ENCODE data around the gene POR. TPM values are rescaled to one million over a fixed set of nuclear protein-coding genes. Genes with fewer than 3 reads are reported as not detected.

POR gene
- total and polyA plus RNA-seq, 2 of the 13 experiments (the other 11 are each of a cell fraction or from before 2014, with no cell fraction given), result 145 to 266 TPM

DNA sequence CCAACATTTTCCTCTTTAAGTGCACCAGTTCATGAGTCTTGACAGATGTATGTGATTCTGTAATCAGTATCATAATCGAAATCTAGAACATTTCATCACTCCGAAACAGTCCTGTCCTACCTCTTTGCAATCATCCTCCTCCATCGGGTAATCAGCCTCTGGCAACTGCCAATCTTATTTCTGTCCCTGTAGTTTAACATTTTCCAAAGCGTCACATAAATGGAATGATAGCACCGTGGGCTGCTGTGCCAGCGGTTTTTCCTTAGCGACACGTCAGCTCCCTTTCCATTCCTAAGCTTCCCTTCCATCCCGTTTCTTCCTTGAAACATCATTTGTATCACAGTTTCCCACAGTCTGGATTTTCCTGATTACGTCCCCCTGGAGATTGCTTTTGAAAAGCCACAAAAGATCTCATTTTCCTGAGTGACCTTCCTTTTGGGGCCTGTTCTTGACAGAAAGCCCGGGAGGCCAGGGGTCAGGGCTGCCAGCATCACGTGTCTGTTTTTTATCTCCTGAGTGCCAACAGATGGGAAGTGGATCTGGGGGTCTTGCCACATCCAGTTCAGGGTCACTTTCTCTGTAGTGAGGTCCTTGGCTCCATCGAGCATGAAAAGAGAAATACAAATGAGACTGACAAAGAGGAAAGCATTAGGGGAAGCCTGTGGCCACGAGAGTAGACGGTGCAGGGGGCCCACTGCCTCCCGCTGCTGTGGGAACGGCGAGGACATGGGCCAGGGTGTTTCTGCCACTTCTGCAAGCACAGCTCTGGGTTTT, 47.8 kb downstream of the POR start (continued):
- TF ChIP-seq USF2 (IDR thresholded peaks at IDR 0.05; ENCODE audit: low read depth, low read length), result peak; percentile 49; the same call in 1 of the 2 replicates
- TF ChIP-seq USF2 (CRISPR knock-in tag; IDR thresholded peaks at IDR 0.05; ENCODE audit: borderline replicate concordance), result peak; percentile 93; the same call in 1 of the 2 replicates
- TF ChIP-seq, protein P1, sequence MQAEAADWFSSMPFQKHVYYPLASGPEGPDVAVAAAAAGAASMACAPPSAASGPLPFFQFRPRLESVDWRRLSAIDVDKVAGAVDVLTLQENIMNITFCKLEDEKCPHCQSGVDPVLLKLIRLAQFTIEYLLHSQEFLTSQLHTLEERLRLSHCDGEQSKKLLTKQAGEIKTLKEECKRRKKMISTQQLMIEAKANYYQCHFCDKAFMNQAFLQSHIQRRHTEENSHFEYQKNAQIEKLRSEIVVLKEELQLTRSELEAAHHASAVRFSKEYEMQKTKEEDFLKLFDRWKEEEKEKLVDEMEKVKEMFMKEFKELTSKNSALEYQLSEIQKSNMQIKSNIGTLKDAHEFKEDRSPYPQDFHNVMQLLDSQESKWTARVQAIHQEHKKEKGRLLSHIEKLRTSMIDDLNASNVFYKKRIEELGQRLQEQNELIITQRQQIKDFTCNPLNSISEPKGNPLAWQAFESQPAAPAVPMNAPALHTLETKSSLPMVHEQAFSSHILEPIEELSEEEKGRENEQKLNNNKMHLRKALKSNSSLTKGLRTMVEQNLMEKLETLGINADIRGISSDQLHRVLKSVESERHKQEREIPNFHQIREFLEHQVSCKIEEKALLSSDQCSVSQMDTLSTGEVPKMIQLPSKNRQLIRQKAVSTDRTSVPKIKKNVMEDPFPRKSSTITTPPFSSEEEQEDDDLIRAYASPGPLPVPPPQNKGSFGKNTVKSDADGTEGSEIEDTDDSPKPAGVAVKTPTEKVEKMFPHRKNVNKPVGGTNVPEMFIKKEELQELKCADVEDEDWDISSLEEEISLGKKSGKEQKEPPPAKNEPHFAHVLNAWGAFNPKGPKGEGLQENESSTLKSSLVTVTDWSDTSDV (CRISPR knock-in tag; IDR thresholded peaks at IDR 0.05), result no peak
- TF ChIP-seq THRA (CRISPR knock-in tag; IDR thresholded peaks at IDR 0.05; ENCODE audit: borderline replicate concordance), result peak; percentile 70; the same call in 1 of the 2 replicates
- TF ChIP-seq ZNF749 (CRISPR knock-in tag; IDR thresholded peaks at IDR 0.05; ENCODE audit: borderline replicate concordance), result no peak
- TF ChIP-seq RELA (CRISPR knock-in tag; IDR thresholded peaks at IDR 0.05), result no peak
- no peak for TF ChIP-seq ATF5 (CRISPR knock-in tag; IDR thresholded peaks at IDR 0.05; ENCODE audit: low read depth)
- TF ChIP-seq DPF2 (CRISPR knock-in tag; IDR thresholded peaks at IDR 0.05; ENCODE audit: borderline replicate concordance, low read depth), result 0 out of 2 replicates have a peak, but pooled peaks have one; percentile 44
- TF ChIP-seq GFI1 (CRISPR knock-in tag; IDR thresholded peaks at IDR 0.05; ENCODE audit: borderline replicate concordance), result peak; percentile 64; the same call in 1 of the 2 replicates
- TF ChIP-seq, protein P2, sequence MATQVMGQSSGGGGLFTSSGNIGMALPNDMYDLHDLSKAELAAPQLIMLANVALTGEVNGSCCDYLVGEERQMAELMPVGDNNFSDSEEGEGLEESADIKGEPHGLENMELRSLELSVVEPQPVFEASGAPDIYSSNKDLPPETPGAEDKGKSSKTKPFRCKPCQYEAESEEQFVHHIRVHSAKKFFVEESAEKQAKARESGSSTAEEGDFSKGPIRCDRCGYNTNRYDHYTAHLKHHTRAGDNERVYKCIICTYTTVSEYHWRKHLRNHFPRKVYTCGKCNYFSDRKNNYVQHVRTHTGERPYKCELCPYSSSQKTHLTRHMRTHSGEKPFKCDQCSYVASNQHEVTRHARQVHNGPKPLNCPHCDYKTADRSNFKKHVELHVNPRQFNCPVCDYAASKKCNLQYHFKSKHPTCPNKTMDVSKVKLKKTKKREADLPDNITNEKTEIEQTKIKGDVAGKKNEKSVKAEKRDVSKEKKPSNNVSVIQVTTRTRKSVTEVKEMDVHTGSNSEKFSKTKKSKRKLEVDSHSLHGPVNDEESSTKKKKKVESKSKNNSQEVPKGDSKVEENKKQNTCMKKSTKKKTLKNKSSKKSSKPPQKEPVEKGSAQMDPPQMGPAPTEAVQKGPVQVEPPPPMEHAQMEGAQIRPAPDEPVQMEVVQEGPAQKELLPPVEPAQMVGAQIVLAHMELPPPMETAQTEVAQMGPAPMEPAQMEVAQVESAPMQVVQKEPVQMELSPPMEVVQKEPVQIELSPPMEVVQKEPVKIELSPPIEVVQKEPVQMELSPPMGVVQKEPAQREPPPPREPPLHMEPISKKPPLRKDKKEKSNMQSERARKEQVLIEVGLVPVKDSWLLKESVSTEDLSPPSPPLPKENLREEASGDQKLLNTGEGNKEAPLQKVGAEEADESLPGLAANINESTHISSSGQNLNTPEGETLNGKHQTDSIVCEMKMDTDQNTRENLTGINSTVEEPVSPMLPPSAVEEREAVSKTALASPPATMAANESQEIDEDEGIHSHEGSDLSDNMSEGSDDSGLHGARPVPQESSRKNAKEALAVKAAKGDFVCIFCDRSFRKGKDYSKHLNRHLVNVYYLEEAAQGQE (IDR thresholded peaks at IDR 0.05; ENCODE audit: borderline replicate concordance in 1 of 2, low read depth in 1 of 2, low read length in 2 of 2), result no peak
- TF ChIP-seq HOXA9 (CRISPR knock-in tag; IDR thresholded peaks at IDR 0.05; ENCODE audit: borderline replicate concordance), result no peak
- TF ChIP-seq RXRA (CRISPR knock-in tag; IDR thresholded peaks at IDR 0.05), result peak; percentile 69; the same call in 1 of the 2 replicates
- TF ChIP-seq, protein P3, sequence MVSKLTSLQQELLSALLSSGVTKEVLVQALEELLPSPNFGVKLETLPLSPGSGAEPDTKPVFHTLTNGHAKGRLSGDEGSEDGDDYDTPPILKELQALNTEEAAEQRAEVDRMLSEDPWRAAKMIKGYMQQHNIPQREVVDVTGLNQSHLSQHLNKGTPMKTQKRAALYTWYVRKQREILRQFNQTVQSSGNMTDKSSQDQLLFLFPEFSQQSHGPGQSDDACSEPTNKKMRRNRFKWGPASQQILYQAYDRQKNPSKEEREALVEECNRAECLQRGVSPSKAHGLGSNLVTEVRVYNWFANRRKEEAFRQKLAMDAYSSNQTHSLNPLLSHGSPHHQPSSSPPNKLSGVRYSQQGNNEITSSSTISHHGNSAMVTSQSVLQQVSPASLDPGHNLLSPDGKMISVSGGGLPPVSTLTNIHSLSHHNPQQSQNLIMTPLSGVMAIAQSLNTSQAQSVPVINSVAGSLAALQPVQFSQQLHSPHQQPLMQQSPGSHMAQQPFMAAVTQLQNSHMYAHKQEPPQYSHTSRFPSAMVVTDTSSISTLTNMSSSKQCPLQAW (CRISPR knock-in tag; IDR thresholded peaks at IDR 0.05), result peak; percentile 45; the same call in 1 of the 2 replicates
- TF ChIP-seq GZF1 (CRISPR knock-in tag; IDR thresholded peaks at IDR 0.05), result no peak
